ENCODE results near the gene ENTPD6.

Gene ENTPD6

DNA sequence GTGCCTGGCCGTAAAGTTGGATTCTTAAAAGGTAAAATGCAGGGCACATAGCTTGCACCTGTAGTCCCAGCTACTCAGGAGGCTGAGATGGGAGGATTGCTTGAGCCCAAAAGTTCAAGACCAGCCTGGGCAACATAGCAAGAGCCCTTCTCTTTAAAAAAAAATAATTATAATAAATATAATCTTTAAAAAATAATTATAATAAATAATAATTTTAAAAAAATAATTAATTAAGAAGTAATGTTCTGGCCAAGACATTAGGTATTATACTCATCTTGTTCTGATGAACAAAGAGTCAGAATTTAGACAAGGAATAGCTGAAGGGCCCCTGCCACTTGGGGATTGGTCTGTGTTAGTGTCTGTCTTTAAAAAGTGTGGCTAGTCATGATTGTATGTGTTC, 13.9 kb downstream of the ENTPD6 start:
- no peak for DNase-seq (ENCODE audit: low spot score)

DNA sequence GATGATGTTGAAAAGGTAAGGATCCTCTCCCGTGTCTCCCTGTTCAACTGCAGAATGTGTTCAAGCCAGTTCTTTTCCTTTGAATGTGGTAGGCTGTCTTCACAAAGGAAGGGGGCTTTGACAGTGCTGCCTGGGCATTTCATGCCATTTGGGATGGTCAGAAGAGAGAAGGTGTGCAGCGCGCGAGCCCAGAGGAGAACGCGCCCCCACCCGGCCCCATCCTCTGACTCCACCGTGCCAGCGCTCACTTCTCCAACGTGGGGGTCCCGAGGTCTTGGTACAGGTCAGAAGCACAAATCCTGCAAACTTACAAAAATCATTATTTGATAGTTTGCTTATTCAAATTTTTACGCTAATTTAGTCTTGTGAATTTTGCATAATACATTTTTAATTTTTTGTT, 14.4 kb downstream of the ENTPD6 start:
- no peak for DNase-seq (ENCODE audit: low spot score)

DNA sequence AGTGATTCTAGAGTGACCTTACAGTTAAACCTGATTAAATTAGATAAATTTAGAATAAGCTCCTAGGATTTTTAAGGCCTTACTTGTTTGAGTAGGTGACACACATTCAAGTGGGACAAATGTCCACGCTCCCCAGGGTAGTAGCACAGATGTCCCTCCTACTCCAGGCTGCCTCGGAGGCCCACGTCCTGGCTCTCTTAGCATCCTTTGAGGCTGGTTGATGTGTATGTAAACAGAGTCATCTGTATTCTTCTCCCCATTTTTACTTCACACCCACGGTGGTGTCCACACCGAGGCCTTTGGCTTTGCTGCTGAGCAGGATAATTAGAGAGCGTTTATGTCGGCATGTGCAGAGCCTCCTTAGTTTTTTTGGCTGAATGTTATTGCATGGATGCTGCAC, 15.8 kb downstream of the ENTPD6 start:
- no peak for DNase-seq (ENCODE audit: low spot score)

DNA sequence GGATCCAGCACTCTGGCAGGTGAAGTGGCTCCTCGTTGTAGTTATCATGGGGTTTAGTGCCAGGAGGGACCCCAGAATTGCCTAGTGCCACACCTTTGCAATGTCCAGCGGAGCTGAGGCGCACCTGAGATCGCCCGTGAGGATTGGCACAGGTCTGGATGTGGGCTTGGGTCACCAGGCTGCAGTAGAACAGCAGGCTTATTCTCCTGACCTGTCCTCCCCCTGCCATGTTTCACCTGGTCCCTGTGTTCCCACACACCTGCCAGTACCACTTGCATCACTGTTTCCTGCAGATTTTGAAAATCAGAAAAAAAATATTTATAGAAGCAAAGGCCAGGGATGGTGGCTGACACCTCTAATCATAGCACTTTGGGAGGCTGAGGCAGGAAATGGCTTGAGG, 16.7 kb downstream of the ENTPD6 start:
- DNase-seq (ENCODE audit: low spot score) = no peak

DNA sequence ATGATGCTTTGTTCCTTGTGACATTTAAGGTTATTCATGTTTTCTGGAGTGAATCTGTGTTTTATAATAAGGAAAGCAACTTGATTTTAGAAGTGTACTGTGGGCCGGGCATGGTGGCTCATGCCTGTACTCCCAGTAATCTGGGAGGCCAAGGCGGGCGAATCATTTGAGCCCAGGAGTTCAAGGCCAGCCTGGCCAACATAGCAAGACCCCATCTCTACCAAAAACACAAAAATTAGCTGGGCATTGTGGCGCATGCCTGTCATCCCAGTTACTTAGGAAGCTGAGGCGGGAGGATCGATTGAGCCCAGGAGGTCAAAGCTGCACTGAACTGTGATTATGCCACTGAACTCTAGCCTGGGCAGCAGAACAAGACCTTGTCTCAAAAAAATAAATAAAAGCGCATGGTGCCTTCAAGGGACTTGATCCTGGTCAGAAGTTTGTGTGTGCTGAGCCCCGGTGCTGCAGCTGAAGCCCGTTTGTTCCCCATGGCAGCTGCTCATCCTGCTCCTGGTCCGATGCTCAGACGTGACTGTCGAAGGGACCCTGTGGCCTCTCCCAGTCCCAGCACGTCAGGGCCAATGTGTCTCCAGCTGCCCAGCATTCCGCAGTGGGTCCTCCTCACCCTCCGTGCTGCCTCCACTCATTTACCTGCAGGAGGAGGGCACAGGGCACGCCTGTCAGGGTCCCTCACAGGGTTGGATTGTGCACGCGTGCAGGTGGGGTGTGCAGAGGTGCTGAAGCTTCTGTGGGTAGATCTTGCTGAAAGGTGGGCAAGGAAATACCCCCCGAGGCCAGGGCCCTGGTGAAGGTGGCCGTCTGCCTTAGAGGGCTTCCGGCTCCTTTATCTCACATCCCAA, 18.3 kb downstream of the ENTPD6 start:
- no peak for DNase-seq (ENCODE audit: low spot score)

DNA sequence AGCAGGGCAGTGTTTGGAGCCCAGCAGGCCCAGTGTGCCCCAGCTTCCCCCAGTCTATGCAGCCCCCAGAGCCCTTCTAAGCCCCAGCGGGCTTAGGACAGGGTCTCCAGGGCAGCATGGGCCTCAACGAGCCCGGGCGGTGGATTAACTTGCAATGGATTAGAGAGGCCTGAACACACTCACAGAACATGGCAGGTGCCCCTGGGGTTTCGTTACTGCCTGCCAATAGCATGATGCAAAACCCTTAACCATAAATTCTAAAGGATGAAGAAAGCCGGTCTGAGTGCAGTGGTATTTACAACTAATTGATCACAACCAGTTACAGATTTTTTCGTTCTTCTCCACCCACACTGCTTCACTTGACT, 18.9 kb downstream of the ENTPD6 start:
- DNase-seq (ENCODE audit: low spot score) = no peak

DNA sequence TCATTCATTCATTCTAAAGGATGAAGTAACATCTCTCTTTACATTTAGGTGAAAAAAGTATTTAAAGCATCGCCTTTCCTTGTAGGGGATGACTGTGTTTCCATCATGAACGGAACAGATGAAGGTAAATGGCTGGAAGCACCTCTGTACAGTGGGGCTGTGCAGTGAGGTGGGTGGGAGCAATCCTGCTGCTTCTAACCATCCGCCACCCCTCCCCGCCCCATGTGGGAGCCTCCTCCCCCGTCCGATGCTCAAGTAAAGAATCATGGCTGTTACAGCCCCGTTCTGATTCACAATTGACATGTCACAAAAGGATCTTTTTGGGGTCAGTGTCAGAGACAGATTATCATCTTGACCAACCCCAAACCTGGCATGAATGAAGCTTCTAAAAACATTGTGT, 19.3 kb downstream of the ENTPD6 start:
- DNase-seq (ENCODE audit: low spot score) = no peak

DNA sequence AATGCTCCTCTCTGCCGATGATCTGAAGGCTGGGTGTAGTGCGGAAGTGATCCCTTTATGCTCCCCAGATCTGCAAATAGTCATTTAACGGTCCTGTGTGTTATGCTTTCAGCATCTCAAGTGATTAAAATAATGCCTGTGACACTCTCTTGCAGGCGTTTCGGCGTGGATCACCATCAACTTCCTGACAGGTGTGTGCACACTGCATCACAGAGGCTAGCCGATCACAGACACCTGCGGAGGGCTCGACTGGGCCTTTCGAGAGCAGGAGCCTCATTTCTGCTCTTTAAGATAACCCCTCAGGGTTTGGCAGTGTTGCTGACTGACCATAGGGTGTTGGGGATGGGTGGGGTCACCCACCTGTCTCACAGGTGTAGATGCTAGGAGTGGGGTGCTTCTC, 20.0 kb downstream of the ENTPD6 start:
- no peak for DNase-seq (ENCODE audit: low spot score)

DNA sequence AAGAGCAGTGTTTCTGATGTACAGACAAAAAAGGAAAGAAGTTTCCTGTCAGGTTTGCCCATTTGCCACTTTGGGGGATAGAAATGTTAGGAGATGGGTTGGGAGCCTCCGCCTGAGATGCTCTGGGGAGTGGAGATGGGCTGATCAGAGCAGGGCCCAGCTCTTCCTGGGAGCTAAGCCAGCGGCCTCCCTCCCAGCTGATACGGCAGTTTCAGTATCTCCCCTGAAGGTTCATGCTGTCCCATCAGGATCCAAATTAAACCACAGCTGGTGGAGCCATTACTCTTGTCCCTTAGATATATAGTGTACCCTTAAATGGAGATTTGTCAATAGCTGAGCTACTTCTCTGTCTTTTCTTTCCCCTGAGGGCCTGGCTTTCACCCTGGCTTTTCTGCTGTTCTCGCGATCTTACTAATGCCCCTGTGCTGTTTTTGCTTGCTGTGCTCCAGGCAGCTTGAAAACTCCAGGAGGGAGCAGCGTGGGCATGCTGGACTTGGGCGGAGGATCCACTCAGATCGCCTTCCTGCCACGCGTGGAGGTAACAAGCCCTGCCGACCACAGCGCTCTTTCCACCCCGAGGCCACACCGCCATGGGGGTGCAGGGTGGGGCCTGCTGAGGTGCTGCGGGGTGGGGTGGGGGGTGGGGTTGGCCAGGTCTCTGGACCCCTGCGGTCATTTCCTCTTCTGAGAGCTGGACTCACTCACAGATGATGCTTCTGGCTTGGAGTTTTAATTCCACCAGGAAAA, 20.9 kb downstream of the ENTPD6 start:
- DNase-seq (ENCODE audit: low spot score) = no peak

DNA sequence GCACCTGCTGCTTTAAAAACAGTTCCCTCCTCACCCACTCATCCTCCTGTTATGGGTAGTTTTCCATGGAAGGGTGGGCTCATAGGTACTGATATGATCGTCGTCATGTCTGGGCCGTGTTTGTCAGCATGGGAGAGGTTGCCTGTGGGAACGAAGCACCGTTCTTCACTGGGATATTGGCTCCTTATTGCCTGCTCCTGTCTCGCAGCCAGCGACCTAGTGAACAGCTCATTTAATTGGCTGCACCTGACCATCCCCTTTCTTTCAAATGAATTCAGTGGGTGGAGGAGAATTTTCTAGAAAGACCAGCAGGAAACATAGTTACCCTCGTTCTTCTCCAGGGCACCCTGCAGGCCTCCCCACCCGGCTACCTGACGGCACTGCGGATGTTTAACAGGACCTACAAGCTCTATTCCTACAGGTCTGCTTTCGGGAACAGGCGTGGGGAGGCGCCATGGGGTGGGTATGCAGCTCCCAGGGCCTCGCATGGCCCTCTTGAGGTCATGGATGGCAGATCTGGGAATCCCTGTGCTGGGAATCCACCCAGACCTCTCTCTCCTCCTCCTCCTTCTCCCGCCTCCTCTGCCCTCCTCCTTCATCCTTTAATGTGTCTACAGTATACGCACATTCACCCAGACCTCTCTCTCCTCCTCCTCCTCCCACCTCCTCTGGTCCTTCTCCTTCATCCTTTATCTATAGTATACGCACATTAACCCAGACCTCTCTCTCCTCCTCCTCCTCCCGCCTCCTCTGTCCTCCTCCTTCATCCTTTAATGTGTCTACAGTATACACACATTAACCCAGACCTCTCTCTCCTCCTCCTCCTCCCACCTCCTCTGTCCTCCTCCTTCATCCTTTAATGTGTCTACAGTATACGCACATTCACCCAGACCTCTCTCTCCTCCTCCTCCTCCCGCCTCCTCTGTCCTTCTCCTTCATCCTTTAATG, 21.9 kb downstream of the ENTPD6 start:
- DNase-seq (ENCODE audit: low spot score) = no peak

DNA sequence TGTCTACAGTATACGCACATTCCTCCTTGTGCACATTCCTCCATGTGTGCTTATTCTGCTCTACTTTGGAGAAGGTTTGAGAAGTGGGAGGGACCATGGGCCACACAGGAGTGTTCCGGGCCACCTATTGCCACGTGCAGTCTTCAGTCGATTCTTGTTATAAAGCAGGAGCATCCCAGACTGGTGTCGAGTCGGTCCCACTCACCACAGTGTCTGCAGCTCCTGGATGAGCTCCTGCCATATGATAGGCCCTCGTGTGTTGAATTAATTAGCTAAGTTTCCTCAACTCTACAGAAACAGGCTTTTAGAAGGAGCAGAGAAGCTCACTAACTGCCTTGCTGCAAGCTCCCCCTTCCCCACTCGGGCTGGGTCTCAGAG, 22.6 kb downstream of the ENTPD6 start:
- no peak for DNase-seq (ENCODE audit: low spot score)

DNA sequence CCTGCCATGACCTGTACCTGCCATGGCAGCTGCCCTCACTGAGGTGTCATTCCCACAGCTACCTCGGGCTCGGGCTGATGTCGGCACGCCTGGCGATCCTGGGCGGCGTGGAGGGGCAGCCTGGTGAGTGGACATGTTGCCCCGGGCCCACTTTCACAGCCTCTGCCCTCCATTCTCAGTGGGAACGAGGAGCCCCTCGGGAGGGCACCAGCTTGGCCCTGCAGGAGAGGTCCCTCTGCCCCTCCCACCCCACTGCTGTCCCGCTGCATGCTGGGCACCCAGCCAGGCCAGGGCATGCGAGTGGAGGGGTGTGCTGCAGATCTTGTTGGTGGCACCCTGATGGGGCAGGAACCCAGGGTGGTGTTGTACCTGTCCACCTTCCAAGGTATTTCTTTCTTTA, 23.0 kb downstream of the ENTPD6 start:
- DNase-seq (ENCODE audit: low spot score) = no peak

DNA sequence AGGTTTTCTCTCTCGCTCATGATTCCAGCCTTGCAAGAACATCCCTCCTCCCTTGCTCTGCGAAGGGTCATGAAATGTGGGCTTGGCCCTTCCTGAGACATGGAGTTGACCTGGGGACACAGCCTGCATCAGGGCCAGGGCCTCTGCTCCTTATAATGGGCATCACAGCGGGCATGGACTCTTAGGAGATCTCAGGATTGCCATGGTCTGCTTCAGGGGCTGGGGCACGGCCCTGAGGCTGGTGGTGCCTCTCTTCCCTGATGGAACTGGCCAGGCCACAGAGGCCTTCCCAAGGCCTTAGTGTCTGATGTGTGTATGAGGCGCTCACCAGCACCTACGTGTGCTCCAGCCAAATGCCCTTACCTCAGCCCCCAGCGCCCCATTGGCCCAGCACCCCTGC, 23.9 kb downstream of the ENTPD6 start:
- no peak for DNase-seq (ENCODE audit: low spot score)

DNA sequence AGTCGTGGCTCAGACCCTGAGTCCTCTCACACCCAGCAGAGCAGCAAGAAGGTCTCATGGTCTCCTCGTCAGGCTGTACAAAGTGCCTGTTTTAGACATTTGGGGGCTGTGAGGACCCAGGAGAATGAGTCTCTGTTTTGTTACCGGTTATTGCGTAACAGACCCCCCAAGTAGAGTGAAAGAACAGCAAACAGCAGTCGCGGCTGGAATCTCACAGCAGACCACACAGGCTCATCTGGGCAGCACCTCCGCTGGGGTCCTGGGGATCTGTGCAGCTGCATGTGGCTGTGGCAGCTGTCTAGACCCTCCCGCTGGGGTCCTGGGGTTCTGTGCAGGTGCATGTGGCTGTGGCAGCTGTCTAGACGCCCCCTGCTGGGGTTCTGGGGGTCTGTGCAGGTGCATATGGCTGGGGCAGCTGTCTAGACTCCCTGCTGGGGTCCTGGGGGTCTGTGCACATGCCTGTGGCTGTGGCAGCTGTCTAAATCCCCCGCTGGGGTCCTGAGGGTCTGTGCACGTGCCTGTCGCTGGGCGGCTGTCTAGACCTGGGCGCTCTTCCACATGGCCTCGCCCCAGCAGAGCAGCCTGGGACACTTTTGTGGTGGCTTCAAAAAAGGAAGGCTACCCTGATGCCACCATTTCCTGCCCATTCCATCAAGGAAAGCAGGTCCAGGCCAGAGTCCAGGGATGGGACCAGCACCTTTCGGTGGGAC, 24.7 kb downstream of the ENTPD6 start:
- no peak for DNase-seq (ENCODE audit: low spot score)

DNA sequence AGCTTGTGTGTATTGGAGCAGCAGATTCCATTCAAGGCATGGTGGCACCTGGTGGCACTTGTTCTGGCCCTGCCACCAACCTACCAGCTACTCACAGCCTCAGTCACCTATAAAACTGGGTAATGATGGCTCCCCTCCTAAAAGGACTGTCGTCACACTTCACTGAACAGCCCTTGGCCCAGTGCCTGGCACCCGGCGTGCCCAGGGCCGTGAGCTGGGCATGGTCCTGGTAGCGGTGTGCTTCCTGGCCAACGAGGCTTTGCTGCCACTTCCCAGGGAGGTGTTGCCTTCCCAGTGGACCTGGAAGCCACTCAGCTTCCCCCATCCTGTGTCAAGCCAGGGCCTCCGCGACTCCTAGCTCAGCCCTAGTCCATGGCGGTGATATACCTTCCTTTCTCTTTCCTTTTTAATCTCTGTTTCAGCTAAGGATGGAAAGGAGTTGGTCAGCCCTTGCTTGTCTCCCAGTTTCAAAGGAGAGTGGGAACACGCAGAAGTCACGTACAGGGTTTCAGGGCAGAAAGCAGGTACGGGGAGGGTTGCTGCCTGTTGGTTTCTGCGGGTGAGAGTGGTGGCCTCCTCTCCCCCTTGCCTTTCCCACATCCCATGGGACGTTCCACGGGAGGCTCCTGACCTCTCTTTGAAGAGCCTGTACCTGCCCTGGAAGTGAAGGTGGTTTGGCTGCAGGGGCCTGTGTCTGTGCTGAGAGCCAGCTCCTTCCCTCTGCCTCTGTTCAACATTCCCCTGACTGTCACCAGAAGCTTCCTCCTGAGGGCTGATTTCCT, 25.5 kb downstream of the ENTPD6 start:
- no peak for DNase-seq (ENCODE audit: low spot score)

DNA sequence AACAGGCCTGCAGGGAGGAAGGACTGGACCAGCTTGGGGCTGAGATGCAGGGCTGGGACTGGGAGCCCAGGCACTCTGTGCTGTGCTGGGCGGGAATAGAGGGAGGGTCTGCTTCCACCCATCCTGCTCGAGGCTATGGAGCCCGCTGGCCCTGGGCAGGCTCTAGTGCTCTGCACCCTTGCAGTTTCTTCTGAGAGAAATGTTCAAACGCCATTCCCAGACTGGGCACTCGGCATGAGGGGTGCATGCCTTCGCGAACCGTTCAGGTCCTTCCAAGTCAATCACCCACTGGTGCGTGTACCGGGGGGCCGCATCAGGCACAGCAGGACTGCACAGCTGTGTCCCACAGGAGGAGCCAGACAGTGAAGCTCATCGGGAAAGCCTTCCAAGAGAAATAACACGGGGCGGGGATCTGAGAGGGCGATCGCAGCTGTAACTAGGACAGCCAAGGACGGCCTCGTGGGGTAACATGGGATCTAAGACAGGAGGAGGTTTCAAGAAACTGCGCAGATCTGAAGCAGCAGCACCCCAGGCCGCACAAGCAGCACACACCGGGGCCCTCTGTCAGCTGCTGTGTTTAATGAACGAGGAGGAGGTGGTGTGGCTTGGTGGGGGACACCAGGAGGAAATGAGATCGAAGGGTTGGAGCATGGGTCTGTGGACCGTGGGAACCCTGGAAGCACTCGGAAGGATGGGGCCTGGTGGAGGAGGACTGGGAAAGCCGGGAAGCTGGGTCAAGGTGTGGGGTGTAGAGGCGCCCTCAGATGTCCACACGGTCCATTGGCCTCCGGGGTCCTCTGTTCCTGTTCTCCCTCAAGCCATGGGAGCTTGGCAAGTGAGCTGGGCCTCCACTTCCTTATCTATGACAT, 26.3 kb downstream of the ENTPD6 start:
- DNase-seq (ENCODE audit: low spot score) = no peak

DNA sequence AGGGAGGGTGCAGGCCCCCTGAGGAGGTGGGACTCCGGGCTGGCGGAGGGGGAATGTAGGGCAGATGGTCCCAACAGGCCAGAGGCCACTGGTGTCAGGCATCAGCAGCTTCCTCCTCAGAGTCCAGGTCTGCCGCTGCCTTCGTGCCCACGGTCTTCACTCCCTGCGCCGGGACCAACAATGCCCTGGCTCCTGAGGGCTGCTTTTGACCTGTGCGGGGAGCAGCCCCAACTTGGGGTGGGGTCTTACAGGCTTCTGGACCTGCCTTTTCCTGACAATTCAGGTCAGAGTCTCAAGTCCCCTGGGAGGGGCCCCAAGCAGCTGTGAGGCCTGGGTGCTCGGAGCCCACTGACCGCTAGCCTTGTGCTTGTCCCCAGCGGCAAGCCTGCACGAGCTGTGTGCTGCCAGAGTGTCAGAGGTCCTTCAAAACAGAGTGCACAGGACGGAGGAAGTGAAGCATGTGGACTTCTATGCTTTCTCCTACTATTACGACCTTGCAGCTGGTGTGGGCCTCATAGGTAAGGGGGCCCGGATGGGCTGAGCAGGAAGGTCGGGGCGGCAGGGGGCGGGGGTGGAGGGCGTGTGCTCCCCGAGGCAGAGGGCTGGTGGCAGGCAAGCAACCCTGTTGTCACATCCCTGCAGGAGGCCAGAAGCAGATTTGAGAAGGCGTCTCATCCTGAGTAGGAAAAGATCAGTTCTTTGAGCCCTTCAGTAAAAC, 27.1 kb downstream of the ENTPD6 start:
- DNase-seq (ENCODE audit: low spot score) = no peak

DNA sequence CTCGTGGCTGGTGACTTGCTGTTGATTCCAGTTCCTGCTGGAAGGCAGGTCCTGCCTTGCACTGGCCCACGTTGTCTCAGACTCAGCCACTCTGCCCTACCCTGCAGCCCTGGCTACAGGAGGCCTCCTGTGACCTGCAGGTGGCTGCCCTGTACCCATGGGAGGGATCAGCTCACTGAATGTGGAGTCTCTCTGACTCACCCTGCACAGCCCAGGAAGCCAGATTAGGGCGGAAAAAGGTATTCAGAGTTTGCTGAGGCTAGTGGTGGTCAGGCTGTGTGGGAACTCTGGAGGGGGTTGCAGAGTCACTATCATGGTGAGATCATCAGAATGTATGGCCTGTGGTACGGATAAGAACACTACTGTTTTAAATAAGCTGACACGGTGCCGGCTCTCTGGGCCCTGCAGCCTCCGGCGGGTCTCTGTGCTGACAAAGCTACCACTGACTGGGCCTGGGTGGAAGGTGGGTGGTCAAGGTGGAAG, 27.7 kb downstream of the ENTPD6 start:
- DNase-seq (ENCODE audit: low spot score) = peak; percentile 16
